K562 (cell line): Measurements from ENCODE around the gene PPL. TPM values are rescaled to one million over a fixed set of nuclear protein-coding genes. Genes with fewer than 3 reads are reported as not detected.
A peak's percentile ranks its signal among the peaks of the same experiment; 100 is the strongest.

Source experiments
- ARID4B ChIP-seq: sonication (generic); formaldehyde crosslinking; IDR thresholded peaks from 2 replicates; pipeline ENCODE4 v1.8.0; 2022; ENCODE audit warnings: mild to moderate bottlenecking, missing genetic modification reagents
- MIER1 ChIP-seq: fragments of 450-650 bp; IDR thresholded peaks from 2 replicates; pipeline ENCODE4 v1.6.1; 2016; ENCODE audit warnings: antibody characterized with exemption, mild to moderate bottlenecking, low read depth
- SIN3A ChIP-seq, 2 experiments: fragments of 150-350 bp in 1 of 2; IDR thresholded peaks; 2 replicates each; pipeline ENCODE4 v1.6.1; 2011 to 2016; ENCODE audit warnings: borderline replicate concordance in 2 of 2, low read depth in 2 of 2, low read length in 2 of 2, mild to moderate bottlenecking in 2 of 2, moderate library complexity in 2 of 2; ENCODE audit not compliant: control insufficient read depth in 1 of 2
- SMAD4 ChIP-seq: fragments of 250-450 bp; sonication (Bioruptor Pico); conservative IDR thresholded peaks from 2 replicates; pipeline ENCODE4 v1.8.0; 2021; ENCODE audit warnings: inconsistent platforms, mild to moderate bottlenecking, moderate library complexity
- SP1 ChIP-seq: sonication (generic); formaldehyde crosslinking; IDR thresholded peaks from 2 replicates; pipeline ENCODE4 v1.8.1; 2022; ENCODE audit warnings: mild to moderate bottlenecking, missing genetic modification reagents
- ZEB2 ChIP-seq: fragments of 450-650 bp; IDR thresholded peaks from 2 replicates; pipeline ENCODE4 v1.6.1; 2016
- ZNF197 ChIP-seq: fragments of 200-800 bp; sonication (Bioruptor generic); IDR thresholded peaks from 2 replicates; pipeline ENCODE4 v1.6.1; 2016; ENCODE audit warnings: low read depth, missing genetic modification characterization, missing compliant biosample characterization
- polyA plus RNA-seq, 8 experiments: library from polyadenylated mRNA; depleted of rRNA in 4 of 8; stranded (reverse) in 5 of 8; unstranded in 3 of 8; fragments of >200 nt; fragmentation: Nextera tagmentation in 2 of 8; fragmentation: Illumina TruSeq in 1 of 8; extraction: Ambion mirVana in 2 of 8; extraction: Trizol in 1 of 8; gene quantifications; 2 replicates each; pipeline versions ENCODE4 v1.2.1 to v1.2.3, GENCODE V29; 2011 to 2014; ENCODE audit warnings: inconsistent platforms in 1 of 8, missing spikeins in 1 of 8
- total RNA-seq, 7 experiments: library from RNA; depleted of rRNA in 6 of 7; stranded (reverse); fragments of >200 nt in 6 of 7; fragmentation: Illumina TruSeq in 2 of 7; extraction: Trizol in 2 of 7; gene quantifications; 2 replicates each; pipeline versions ENCODE4 v1.2.1 to v1.2.3, GENCODE V29; 2011 to 2021; ENCODE audit warnings: low replicate concordance in 1 of 7
- TF ChIP-seq, protein P1 (sequence below), 2 experiments: IDR thresholded peaks; 2 replicates each; pipeline ENCODE4 v1.6.1; 2012; ENCODE audit warnings: improper control_type of control experiment in 2 of 2, low read depth in 2 of 2, low read length in 2 of 2, borderline replicate concordance in 1 of 2
- TF ChIP-seq, protein P2 (sequence below), 2 experiments: fragments of 450-650 bp; formaldehyde crosslinking in 1 of 2; IDR thresholded peaks; 2 replicates each; pipeline versions ENCODE4 v1.4.0 to v1.6.1; 2014 to 2020; ENCODE audit warnings: mild to moderate bottlenecking in 2 of 2, borderline replicate concordance in 1 of 2, low read depth in 1 of 2

The PPL gene
- total and polyA plus RNA-seq, 9 of the 15 experiments (the other 6 are each of a cell fraction or from before 2014, with no cell fraction given), result 0.01 to 0.15 (median 0.07) TPM; not detected in 3

GRCh38 chr16:4957720-4958509, 21.0 kb upstream of the PPL start, which contains the start of gene SEC14L5 (continued):
- TF ChIP-seq ARID4B (CRISPR knock-in tag), result peak; percentile 90
- TF ChIP-seq SMAD4, result 0 out of 2 replicates have a peak, but pooled peaks have one; percentile 22
- TF ChIP-seq SIN3A (IDR thresholded peaks at IDR 0.05; ENCODE audit: borderline replicate concordance in 2 of 2, control insufficient read depth in 1 of 2, low read depth in 2 of 2, low read length in 2 of 2), result peak in 1 of 2 experiments; percentile 91; a peak in 3 of 4 replicates
- TF ChIP-seq, protein P1, sequence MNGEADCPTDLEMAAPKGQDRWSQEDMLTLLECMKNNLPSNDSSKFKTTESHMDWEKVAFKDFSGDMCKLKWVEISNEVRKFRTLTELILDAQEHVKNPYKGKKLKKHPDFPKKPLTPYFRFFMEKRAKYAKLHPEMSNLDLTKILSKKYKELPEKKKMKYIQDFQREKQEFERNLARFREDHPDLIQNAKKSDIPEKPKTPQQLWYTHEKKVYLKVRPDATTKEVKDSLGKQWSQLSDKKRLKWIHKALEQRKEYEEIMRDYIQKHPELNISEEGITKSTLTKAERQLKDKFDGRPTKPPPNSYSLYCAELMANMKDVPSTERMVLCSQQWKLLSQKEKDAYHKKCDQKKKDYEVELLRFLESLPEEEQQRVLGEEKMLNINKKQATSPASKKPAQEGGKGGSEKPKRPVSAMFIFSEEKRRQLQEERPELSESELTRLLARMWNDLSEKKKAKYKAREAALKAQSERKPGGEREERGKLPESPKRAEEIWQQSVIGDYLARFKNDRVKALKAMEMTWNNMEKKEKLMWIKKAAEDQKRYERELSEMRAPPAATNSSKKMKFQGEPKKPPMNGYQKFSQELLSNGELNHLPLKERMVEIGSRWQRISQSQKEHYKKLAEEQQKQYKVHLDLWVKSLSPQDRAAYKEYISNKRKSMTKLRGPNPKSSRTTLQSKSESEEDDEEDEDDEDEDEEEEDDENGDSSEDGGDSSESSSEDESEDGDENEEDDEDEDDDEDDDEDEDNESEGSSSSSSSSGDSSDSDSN (IDR thresholded peaks at IDR 0.05; ENCODE audit: borderline replicate concordance in 1 of 2, low read depth in 2 of 2, low read length in 2 of 2), result 0 out of 4 replicates have a peak, but pooled peaks of 1 of the 2 experiments have one; percentile 37
- no peak for TF ChIP-seq ZNF197 (CRISPR knock-in tag)
- TF ChIP-seq, protein P2, sequence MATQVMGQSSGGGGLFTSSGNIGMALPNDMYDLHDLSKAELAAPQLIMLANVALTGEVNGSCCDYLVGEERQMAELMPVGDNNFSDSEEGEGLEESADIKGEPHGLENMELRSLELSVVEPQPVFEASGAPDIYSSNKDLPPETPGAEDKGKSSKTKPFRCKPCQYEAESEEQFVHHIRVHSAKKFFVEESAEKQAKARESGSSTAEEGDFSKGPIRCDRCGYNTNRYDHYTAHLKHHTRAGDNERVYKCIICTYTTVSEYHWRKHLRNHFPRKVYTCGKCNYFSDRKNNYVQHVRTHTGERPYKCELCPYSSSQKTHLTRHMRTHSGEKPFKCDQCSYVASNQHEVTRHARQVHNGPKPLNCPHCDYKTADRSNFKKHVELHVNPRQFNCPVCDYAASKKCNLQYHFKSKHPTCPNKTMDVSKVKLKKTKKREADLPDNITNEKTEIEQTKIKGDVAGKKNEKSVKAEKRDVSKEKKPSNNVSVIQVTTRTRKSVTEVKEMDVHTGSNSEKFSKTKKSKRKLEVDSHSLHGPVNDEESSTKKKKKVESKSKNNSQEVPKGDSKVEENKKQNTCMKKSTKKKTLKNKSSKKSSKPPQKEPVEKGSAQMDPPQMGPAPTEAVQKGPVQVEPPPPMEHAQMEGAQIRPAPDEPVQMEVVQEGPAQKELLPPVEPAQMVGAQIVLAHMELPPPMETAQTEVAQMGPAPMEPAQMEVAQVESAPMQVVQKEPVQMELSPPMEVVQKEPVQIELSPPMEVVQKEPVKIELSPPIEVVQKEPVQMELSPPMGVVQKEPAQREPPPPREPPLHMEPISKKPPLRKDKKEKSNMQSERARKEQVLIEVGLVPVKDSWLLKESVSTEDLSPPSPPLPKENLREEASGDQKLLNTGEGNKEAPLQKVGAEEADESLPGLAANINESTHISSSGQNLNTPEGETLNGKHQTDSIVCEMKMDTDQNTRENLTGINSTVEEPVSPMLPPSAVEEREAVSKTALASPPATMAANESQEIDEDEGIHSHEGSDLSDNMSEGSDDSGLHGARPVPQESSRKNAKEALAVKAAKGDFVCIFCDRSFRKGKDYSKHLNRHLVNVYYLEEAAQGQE (IDR thresholded peaks at IDR 0.05; ENCODE audit: borderline replicate concordance), result peak; percentile 98
- TF ChIP-seq, protein P2 (CRISPR knock-in tag; IDR thresholded peaks at IDR 0.05; ENCODE audit: low read depth), result peak; percentile 97
- TF ChIP-seq MIER1, result peak; percentile 89
- TF ChIP-seq ZEB2, result 0 out of 2 replicates have a peak, but pooled peaks have one; percentile 33
- TF ChIP-seq SP1, result peak; percentile 72
